HepG2 (cell line): ENCODE data around the gene FSHR. TPM values are rescaled to one million over a fixed set of nuclear protein-coding genes. Genes with fewer than 3 reads are reported as not detected.
A peak's percentile ranks its signal among the peaks of the same experiment; 100 is the strongest.

Experiments used
- ATAC-seq: fragments of 200-7000 bp; cut with Tn5 transposase; 3 replicates; pipeline ENCODE4 v1.9.1; 2020; ENCODE audit warnings: mild to moderate bottlenecking, moderate library complexity
- BruUV-seq: library from RNA; stranded (reverse); fragments of 400-500 nt; replicated peaks from 2 replicates; lab custom pipeline; 2021; lab: Mats Ljungman, UMichigan
- CTCF ChIA-PET: fragments of 300-600 bp; formaldehyde crosslinking; extraction: SDS; loops from one replicate; lab custom pipeline; 2021; ENCODE audit warnings: low total read pairs, inconsistent platforms, low intra/inter-chr PET ratio; lab: Yijun Ruan, JAX
- POLR2A ChIA-PET: fragments of 350-600 bp; sonication (Branson Sonifier 250); formaldehyde crosslinking; loops from one replicate; lab custom pipeline; 2020; ENCODE audit warnings: antibody characterized with exemption, inconsistent platforms; lab: Yijun Ruan, JAX
- DNase-seq: peaks from one replicate; pipeline ENCODE4 v3.0.0-alpha.2; 2015; ENCODE audit warnings: low spot score
- FAIRE-seq: peaks from 3 replicates; lab custom pipeline; 2011; peaks lifted over from hg19 to GRCh38; lab: Jason Lieb, UNC
- H2AFZ ChIP-seq: one replicate; pipeline ENCODE4 v1.6.1; 2011; ENCODE audit warnings: low read length, inconsistent platforms
- H3K27ac ChIP-seq: fragments of 300-600 bp; 3 replicates; pipeline ENCODE4 v1.8.0; 2011; ENCODE audit warnings: mixed run types, mild to moderate bottlenecking, mixed read lengths, low read length, inconsistent platforms; ENCODE audit not compliant: insufficient read depth; ENCODE audit errors: extremely low read length
- H3K27me3 ChIP-seq, 2 experiments: fragments of 200-600 bp in 1 of 2; 2 replicates in 1 of 2; 3 replicates in 1 of 2; pipeline versions ENCODE4 v1.6.0 to v1.8.0; 2011; ENCODE audit warnings: low read length in 2 of 2, mild to moderate bottlenecking in 2 of 2, moderate library complexity in 2 of 2, inconsistent platforms in 1 of 2; ENCODE audit not compliant: insufficient read depth in 2 of 2, control insufficient read depth in 1 of 2
- H3K36me3 ChIP-seq, 2 experiments: fragments of 200-600 bp in 1 of 2; replicated peaks in 1 of 2; 2 replicates in 1 of 2; 3 replicates in 1 of 2; pipeline versions ENCODE4 v1.5.1 to v1.8.0; 2011; ENCODE audit warnings: low read length in 2 of 2, inconsistent platforms in 1 of 2; ENCODE audit not compliant: insufficient read depth in 2 of 2, control insufficient read depth in 1 of 2
- H3K4me1 ChIP-seq: 2 replicates; pipeline ENCODE4 v1.5.1; 2012; ENCODE audit warnings: low read length, inconsistent platforms; ENCODE audit not compliant: insufficient read depth
- H3K4me2 ChIP-seq: 2 replicates; pipeline ENCODE4 v1.6.0; 2011; ENCODE audit warnings: low read depth, low read length, inconsistent platforms
- H3K4me3 ChIP-seq, 3 experiments: fragments of 200-600 bp in 1 of 3; sonication (generic), shearing (Covaris generic) in 1 of 3; replicated peaks in 1 of 3; 2 replicates each; pipeline ENCODE4 v1.5.1; 2011 to 2016; ENCODE audit warnings: low read length in 3 of 3, inconsistent platforms in 2 of 3, low read depth in 2 of 3, mild to moderate bottlenecking in 2 of 3, control low read depth in 1 of 3, mixed read lengths in 1 of 3; ENCODE audit not compliant: insufficient read depth in 1 of 3
- H3K79me2 ChIP-seq: one replicate; pipeline ENCODE4 v1.6.1; 2011; ENCODE audit warnings: low read length, inconsistent platforms; ENCODE audit not compliant: insufficient read depth
- H3K9ac ChIP-seq: 2 replicates; pipeline ENCODE4 v1.6.0; 2011; ENCODE audit warnings: mild to moderate bottlenecking, low read depth, low read length, inconsistent platforms; ENCODE audit not compliant: insufficient read depth
- H3K9me3 ChIP-seq: 2 replicates; pipeline ENCODE4 v1.5.1; 2012; ENCODE audit warnings: mild to moderate bottlenecking, low read length
- H4K20me1 ChIP-seq: 2 replicates; pipeline ENCODE4 v1.6.0; 2011; ENCODE audit warnings: inconsistent platforms, mild to moderate bottlenecking, low read length, moderate library complexity; ENCODE audit not compliant: insufficient read depth
- MAFF ChIP-seq: IDR thresholded peaks from 2 replicates; pipeline ENCODE4 v1.6.1; 2011; ENCODE audit warnings: low read depth, low read length, improper control_type of control experiment
- MAFK ChIP-seq, 2 experiments: IDR thresholded peaks in 1 of 2; conservative IDR thresholded peaks in 1 of 2; 2 replicates each; pipeline ENCODE4 v1.6.1; 2011; ENCODE audit warnings: improper control_type of control experiment in 2 of 2, low read length in 2 of 2
- MZF1 ChIP-seq: sonication (generic); formaldehyde crosslinking; IDR thresholded peaks from 2 replicates; pipeline ENCODE4 v1.8.1; 2023; ENCODE audit warnings: mild to moderate bottlenecking, missing genetic modification reagents, borderline replicate concordance
- WGBS: methylation state at CpG from one replicate; pipeline ENCODE4 v1.1.6; 2017; ENCODE audit warnings: low lambda C conversion rate; 5-methylcytosine and 5-hydroxymethylcytosine counted together
- in situ Hi-C: cut with HindIII; loops from 2 replicates; pipeline ENCODE4 v1.10.0; 2017; ENCODE audit warnings: low pct_unique_long_range_greater_than_20kb; ENCODE audit not compliant: extremely low pct_ligation_motif_present
- intact Hi-C: fragments of 100-400 bp; cut with micrococcal nuclease; formaldehyde crosslinking; loops from one replicate; pipeline ENCODE4 v1.10.0; 2022; ENCODE audit not compliant: unreplicated experiment
- polyA plus RNA-seq, 8 experiments: library from polyadenylated mRNA; depleted of rRNA in 3 of 8; stranded (reverse) in 7 of 8; unstranded in 1 of 8; fragments of >200 nt; fragmentation: Illumina TruSeq in 4 of 8; extraction: Trizol in 4 of 8; gene quantifications; 2 replicates each; pipeline versions ENCODE4 v1.2.1 to v1.2.3, GENCODE V29; 2011 to 2016; ENCODE audit warnings: low read depth in 4 of 8, missing spikeins in 1 of 8, mixed read lengths in 1 of 8; ENCODE audit not compliant: insufficient read depth in 1 of 8
- total RNA-seq, 5 experiments: library from RNA; depleted of rRNA; stranded (reverse); fragments of >200 nt; fragmentation: Illumina TruSeq; extraction: Trizol; gene quantifications; 2 replicates each; pipeline ENCODE4 v1.2.3, GENCODE V29; 2016; ENCODE audit warnings: low read depth in 1 of 5
- TF ChIP-seq, protein P1 (sequence below): sonication (generic); formaldehyde crosslinking; IDR thresholded peaks from 2 replicates; pipeline ENCODE4 v1.4.0; 2020; ENCODE audit warnings: missing genetic modification reagents, borderline replicate concordance

FSHR gene
- total and polyA plus RNA-seq, 2 of the 13 experiments (the other 11 are each of a cell fraction or from before 2014, with no cell fraction given), result not detected

DNA sequence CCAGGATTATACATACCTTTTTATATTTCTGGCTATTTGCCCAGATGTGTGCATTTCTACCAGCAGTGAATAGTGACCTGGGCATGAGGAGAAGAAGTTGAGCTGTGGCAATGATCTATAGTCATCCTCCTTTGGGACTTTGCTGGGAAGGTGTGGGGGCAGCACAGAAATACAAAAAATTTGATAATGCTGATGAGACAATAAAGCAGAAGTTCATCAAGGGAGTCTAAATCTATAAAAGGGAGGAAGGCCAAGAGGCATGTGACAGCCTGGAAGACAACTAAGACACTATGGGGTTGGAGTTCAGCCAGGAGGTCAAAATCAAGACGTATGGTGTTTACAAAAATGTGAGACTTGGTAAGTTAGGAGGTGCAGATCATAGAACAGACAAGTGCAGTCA lies 52.2 kb downstream of the FSHR start:
- H2AFZ ChIP-seq, result no peak overlapping the region
- TF ChIP-seq, protein P1, sequence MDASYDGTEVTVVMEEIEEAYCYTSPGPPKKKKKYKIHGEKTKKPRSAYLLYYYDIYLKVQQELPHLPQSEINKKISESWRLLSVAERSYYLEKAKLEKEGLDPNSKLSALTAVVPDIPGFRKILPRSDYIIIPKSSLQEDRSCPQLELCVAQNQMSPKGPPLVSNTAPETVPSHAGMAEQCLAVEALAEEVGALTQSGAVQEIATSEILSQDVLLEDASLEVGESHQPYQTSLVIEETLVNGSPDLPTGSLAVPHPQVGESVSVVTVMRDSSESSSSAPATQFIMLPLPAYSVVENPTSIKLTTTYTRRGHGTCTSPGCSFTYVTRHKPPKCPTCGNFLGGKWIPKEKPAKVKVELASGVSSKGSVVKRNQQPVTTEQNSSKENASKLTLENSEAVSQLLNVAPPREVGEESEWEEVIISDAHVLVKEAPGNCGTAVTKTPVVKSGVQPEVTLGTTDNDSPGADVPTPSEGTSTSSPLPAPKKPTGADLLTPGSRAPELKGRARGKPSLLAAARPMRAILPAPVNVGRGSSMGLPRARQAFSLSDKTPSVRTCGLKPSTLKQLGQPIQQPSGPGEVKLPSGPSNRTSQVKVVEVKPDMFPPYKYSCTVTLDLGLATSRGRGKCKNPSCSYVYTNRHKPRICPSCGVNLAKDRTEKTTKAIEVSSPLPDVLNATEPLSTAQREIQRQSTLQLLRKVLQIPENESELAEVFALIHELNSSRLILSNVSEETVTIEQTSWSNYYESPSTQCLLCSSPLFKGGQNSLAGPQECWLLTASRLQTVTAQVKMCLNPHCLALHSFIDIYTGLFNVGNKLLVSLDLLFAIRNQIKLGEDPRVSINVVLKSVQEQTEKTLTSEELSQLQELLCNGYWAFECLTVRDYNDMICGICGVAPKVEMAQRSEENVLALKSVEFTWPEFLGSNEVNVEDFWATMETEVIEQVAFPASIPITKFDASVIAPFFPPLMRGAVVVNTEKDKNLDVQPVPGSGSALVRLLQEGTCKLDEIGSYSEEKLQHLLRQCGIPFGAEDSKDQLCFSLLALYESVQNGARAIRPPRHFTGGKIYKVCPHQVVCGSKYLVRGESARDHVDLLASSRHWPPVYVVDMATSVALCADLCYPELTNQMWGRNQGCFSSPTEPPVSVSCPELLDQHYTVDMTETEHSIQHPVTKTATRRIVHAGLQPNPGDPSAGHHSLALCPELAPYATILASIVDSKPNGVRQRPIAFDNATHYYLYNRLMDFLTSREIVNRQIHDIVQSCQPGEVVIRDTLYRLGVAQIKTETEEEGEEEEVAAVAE (CRISPR knock-in tag), result no peak
- TF ChIP-seq MZF1 (CRISPR knock-in tag), result no peak
- peak; percentile 67 for TF ChIP-seq MAFF
- peak; percentile 76 to 80 for TF ChIP-seq MAFK (conservative IDR thresholded peaks at IDR 0.05 in 1 of 2, IDR thresholded peaks at IDR 0.05 in 1 of 2; ENCODE audit: low read length in 2 of 2)
- no peak overlapping the region for H3K27ac ChIP-seq
- H3K4me3 ChIP-seq, result no peak overlapping the region
- no peaks in the 10 kb centered on the region for H3K36me3 ChIP-seq
- POLR2A ChIA-PET, result no interaction called here
- no peaks in the 10 kb centered on the region for H3K4me1 ChIP-seq
- H3K9me3 ChIP-seq, result peaks cover 7% of the 10 kb centered on the region; the same call in 1 of the 2 replicates
- in situ Hi-C loops, result no loop called here
- no peaks in the 10 kb centered on the region for H3K27me3 ChIP-seq
- no peak overlapping the region for H3K9ac ChIP-seq
- intact Hi-C loops, result no loop called here
- CTCF ChIA-PET, result no interaction called here
- no peaks in the 10 kb centered on the region for H4K20me1 ChIP-seq
- no peaks in the 10 kb centered on the region for H3K79me2 ChIP-seq
- 2% methylated on average over 1 of the region's 1 CpG for WGBS
- DNase-seq (no peak), FAIRE-seq (no peak), ATAC-seq (no peak)
- no peak overlapping the region for H3K4me2 ChIP-seq
- no TSS peak for BruUV-seq
